HG02623 (cell line): ENCODE data around the gene GJB5.
"Not testable (repeated sequence)": the region's sequence is repeated elsewhere in the genome, so short reads cannot be mapped to it uniquely, and the experiment has no call there.

Experiments used
- ATAC-seq: cut with Tn5 transposase; IDR thresholded peaks from one replicate; pipeline ENCODE4 v1.9.1; 2021; ENCODE audit warnings: moderate library complexity; ENCODE audit not compliant: unreplicated experiment

Gene GJB5

DNA sequence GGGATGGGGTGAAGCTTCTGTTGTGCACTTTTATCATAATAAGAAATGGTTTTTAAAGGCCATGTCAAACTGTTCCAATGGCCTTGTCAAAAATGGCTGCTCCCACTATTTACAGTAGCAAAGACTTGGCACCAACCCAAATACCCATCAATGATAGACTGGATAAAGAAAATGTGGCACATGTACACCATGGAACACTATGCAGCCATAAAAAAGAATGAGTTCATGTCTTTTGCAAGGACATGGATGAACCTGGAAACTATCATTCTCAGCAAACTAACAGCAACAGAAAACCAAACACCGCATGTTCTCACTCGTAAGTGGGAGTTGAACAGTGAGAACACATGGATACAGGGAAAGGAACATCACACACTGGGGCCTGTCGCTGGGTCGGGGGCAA is 18.3 kb downstream of the GJB5 start:
- not testable (repeated sequence) for ATAC-seq

- ATAC-seq: no peak
Observed at GRCh38 chr1:34774957-34775356, 20.1 kb downstream of the GJB5 start.

DNA sequence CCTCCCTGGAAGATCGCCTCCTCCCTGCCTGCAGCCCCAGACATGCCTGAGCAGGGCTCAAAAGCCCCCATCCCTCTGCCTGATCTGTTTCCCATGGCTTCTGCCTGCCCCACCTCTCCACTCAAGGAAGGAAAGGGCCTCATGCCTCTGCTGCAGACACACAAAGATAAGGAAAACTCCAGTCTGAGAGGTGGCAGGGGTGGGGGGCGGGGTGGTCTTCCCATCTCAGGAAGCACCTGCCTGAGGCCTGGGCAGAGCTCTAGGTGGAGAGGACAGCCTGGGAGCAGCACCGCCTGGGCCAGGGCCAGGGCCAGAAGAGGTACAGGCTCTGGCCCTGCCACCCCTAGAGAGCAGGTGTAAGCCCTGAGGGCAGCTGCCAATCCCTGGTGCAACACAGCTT is 22.1 kb downstream of the GJB5 start:
- ATAC-seq: no peak

DNA sequence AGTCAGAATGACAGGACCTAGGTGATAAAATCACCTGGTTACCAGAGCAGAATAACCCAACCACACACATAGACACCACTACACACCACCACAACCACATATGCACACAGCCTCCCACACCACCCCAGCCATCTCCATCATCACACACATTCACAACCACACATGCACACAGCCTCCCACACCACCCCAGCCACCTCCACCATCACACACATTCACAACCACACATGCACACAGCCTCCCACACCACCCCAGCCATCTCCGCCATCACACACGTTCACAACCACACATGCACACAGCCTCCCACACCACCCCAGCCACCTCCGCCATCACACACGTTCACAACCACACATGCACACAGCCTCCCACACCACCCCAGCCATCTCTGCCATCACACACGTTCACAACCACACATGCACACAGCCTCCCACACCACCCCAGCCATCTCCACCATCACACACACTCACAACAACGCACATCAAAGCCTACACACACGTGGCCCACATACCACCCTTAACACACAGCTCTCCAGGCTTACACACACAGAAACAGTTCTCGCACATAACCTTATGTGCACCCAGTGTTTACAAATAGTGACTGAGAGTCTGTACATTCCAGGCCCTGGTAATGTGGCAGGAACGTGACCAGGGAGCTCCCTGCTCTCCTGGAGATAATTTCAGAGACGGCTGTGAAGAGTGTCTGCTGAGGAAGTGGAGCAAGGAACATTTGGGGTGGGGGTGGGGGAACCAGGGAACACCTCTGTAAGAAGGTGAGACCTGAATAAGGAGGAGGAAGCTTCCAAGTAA is 22.9 kb downstream of the GJB5 start:
- no peak for ATAC-seq

GRCh38 chr1:34778381-34778780 is 23.5 kb downstream of the GJB5 start:
- ATAC-seq: no peak

GRCh38 chr1:34779005-34779404 is 24.2 kb downstream of the GJB5 start:
- no peak for ATAC-seq

- ATAC-seq: no peak
Observed at GRCh38 chr1:34779526-34779925, 24.7 kb downstream of the GJB5 start.

DNA sequence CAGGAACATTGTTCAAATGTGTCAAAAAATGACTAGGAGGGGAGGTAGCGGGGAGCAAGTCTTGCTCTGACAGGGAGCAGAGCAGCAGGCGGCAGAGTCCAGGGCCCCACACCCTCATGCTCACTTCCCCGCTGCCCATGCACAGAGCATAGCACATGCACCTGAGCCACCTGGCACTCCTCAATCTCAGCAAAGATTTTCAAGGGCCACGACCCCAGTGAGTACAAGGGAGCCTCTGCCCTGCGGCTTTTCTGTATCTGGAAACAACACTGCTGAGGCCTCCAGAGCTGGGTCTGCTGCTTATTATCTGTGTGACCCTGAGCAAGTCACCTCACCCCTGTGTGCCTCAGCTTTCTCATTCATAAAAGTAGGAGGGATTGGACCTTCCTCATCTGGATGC is 25.1 kb downstream of the GJB5 start:
- no peak for ATAC-seq

DNA sequence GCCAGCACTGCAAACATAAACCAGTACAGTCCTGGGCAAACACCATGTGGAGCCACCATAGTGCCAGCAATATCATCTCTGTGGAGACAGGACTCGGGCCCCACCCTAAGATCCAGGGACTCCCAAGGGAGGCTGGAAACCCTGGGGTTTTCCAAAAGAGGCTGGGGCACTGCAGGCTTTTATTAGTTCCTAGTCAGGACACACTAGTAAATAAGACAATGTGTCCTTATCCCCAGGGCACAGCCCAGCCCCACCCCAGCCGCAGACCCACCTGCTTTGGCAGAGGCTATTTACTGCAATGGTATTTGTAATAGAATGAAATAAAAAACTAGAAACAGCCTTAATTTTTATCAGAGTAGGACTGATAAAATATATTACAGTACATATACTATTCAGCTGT is 25.7 kb downstream of the GJB5 start:
- no peak for ATAC-seq

- no peak for ATAC-seq
Observed at GRCh38 chr1:34781071-34781843, 26.4 kb downstream of the GJB5 start, which contains the start of gene GJB3. Gene GJB3, plus strand, starts transcription at chr1:34781214. Its CDS starts 3,549 bp downstream, at chr1:34784763.

- ATAC-seq: no peak
Observed at GRCh38 chr1:34781844-34782391, 27.1 kb downstream of the GJB5 start.

- no peak for ATAC-seq
Observed at GRCh38 chr1:34784751-34785221, 29.9 kb downstream of the GJB5 start.

DNA sequence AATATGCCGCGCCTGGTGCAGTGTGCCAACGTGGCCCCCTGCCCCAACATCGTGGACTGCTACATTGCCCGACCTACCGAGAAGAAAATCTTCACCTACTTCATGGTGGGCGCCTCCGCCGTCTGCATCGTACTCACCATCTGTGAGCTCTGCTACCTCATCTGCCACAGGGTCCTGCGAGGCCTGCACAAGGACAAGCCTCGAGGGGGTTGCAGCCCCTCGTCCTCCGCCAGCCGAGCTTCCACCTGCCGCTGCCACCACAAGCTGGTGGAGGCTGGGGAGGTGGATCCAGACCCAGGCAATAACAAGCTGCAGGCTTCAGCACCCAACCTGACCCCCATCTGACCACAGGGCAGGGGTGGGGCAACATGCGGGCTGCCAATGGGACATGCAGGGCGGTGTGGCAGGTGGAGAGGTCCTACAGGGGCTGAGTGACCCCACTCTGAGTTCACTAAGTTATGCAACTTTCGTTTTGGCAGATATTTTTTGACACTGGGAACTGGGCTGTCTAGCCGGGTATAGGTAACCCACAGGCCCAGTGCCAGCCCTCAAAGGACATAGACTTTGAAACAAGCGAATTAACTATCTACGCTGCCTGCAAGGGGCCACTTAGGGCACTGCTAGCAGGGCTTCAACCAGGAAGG is 30.5 kb downstream of the GJB5 start:
- no peak for ATAC-seq

- ATAC-seq: no peak
Observed at GRCh38 chr1:34785875-34786470, 31.1 kb downstream of the GJB5 start.

GRCh38 chr1:34786521-34787325 is 31.9 kb downstream of the GJB5 start:
- no peak for ATAC-seq

DNA sequence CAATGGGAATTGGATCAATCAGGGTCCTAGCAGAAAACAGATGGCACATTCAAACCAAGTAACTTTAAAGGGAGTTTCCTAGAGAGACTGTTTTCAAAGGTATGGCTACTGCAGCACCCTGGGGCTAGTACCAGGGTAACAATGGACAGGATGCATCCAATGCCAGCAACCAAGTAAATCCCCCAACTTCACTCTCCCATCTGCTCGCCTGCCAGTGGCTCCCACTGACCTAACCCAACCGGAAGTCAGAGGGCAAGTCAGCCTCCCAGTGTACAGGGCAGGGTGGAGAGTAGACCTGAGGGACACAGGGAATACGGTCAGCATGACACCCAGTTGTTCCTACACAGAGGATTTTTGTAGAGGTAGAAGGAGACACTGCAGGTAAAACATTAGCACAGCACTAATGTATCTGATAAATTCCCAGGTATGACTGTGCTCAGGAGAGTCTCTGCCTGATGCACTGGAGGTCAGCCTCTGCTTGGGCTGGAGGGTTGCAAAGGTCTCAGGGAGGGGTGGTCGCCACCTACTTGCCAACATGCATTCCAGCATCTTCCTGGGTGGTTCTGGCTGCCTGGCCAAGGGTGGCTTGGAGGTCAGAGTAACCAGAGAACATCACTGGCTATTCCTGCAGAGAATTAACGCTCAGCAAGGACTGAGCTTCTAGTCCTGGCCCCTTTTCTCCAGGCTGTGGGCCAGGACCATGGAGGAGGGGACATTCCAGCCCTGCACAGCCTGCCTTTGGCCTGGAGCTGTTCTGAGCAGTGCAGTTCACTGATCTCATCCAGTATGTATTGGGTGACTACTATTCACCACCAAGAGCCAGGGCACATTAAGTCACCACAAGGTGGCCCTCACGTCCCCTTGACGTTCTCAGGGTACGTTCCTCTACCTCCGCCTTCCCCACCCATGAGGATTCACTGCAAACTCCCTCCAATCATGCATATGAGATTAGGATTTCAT is 32.9 kb downstream of the GJB5 start:
- no peak for ATAC-seq

GRCh38 chr1:34790985-34791384 is 36.1 kb downstream of the GJB5 start:
- no peak for ATAC-seq

GRCh38 chr1:34792424-34792823 is 37.6 kb downstream of the GJB5 start:
- no peak for ATAC-seq
